H9 (cell line): Measurements from ENCODE around the gene FSCB. TPM values are rescaled to one million over a fixed set of nuclear protein-coding genes. Genes with fewer than 3 reads are reported as not detected.
A peak's percentile ranks its signal among the peaks of the same experiment; 100 is the strongest.
"Not testable (repeated sequence)": the region's sequence is repeated elsewhere in the genome, so short reads cannot be mapped to it uniquely, and the experiment has no call there.

Source experiments
- DNase-seq: peaks from one replicate; pipeline ENCODE4 v3.0.0-alpha.2; 2017
- H2AFZ ChIP-seq: one replicate; pipeline ENCODE4 v1.6.1; 2013; ENCODE audit warnings: mild to moderate bottlenecking, low read length, control low read depth, moderate library complexity
- H2AK5ac ChIP-seq: 2 replicates; pipeline ENCODE4 v1.6.1; 2013; ENCODE audit warnings: low read length, control low read depth, mixed read lengths; ENCODE audit not compliant: insufficient read length
- H2BK120ac ChIP-seq: one replicate; pipeline ENCODE4 v1.6.1; 2013; ENCODE audit warnings: low read depth, mild to moderate bottlenecking, low read length, control low read depth, inconsistent platforms; ENCODE audit not compliant: poor library complexity, severe bottlenecking
- H2BK12ac ChIP-seq: 2 replicates; pipeline ENCODE4 v1.6.1; 2013; ENCODE audit warnings: low read length, control low read depth, mixed read lengths, low read depth; ENCODE audit not compliant: insufficient read length
- H2BK15ac ChIP-seq: 2 replicates; pipeline ENCODE4 v1.6.1; 2013; ENCODE audit warnings: low read depth, low read length, control low read depth
- H2BK20ac ChIP-seq: one replicate; pipeline ENCODE4 v1.6.1; 2013; ENCODE audit warnings: low read depth, mild to moderate bottlenecking, low read length, control low read depth, inconsistent platforms; ENCODE audit not compliant: poor library complexity, severe bottlenecking
- H2BK5ac ChIP-seq: 2 replicates; pipeline ENCODE4 v1.6.1; 2013; ENCODE audit warnings: low read length, control low read depth, mixed read lengths; ENCODE audit not compliant: insufficient read length
- H3K14ac ChIP-seq: 2 replicates; pipeline ENCODE4 v1.6.1; 2013; ENCODE audit warnings: low read length, control low read depth; ENCODE audit not compliant: insufficient read depth
- H3K18ac ChIP-seq: 2 replicates; pipeline ENCODE4 v1.6.1; 2013; ENCODE audit warnings: low read depth, mild to moderate bottlenecking, mixed read lengths, low read length, control low read depth; ENCODE audit not compliant: insufficient read length
- H3K23ac ChIP-seq: 2 replicates; pipeline ENCODE4 v1.6.1; 2013; ENCODE audit warnings: low read length, control low read depth, mixed read lengths, low read depth; ENCODE audit not compliant: insufficient read length
- H3K23me2 ChIP-seq: 2 replicates; pipeline ENCODE4 v1.6.1; 2013; ENCODE audit warnings: low read depth, mild to moderate bottlenecking, mixed read lengths, low read length, control low read depth; ENCODE audit not compliant: insufficient read length, poor library complexity, severe bottlenecking
- H3K27ac ChIP-seq: 2 replicates; pipeline ENCODE4 v1.5.1; 2013; ENCODE audit warnings: low read length, control low read depth, mixed read lengths, low read depth; ENCODE audit not compliant: insufficient read length
- H3K27me3 ChIP-seq: 2 replicates; pipeline ENCODE4 v1.6.1; 2013; ENCODE audit warnings: low read length, control low read depth, inconsistent platforms; ENCODE audit not compliant: insufficient read depth
- H3K4ac ChIP-seq: 2 replicates; pipeline ENCODE4 v1.6.1; 2013; ENCODE audit warnings: low read depth, mild to moderate bottlenecking, control low read depth, inconsistent platforms, low read length, moderate library complexity
- H3K4me1 ChIP-seq: 2 replicates; pipeline ENCODE4 v1.6.1; 2013; ENCODE audit warnings: low read length, control low read depth, inconsistent platforms; ENCODE audit not compliant: insufficient read depth
- H3K4me2 ChIP-seq: 2 replicates; pipeline ENCODE4 v1.6.1; 2013; ENCODE audit warnings: low read length, control low read depth, mixed read lengths; ENCODE audit not compliant: insufficient read length, insufficient read depth
- H3K56ac ChIP-seq: 2 replicates; pipeline ENCODE4 v1.6.1; 2013; ENCODE audit warnings: low read depth, mild to moderate bottlenecking, mixed read lengths, low read length, control low read depth; ENCODE audit not compliant: insufficient read length
- H3K79me1 ChIP-seq: 2 replicates; pipeline ENCODE4 v1.6.1; 2013; ENCODE audit warnings: low read depth, mild to moderate bottlenecking, moderate library complexity, low read length, control low read depth, inconsistent platforms; ENCODE audit not compliant: insufficient read depth, poor library complexity, severe bottlenecking
- H3K79me2 ChIP-seq: 2 replicates; pipeline ENCODE4 v1.6.1; 2013; ENCODE audit warnings: low read length, control low read depth, inconsistent platforms; ENCODE audit not compliant: insufficient read depth
- H3K9ac ChIP-seq: 2 replicates; pipeline ENCODE4 v1.6.1; 2013; ENCODE audit warnings: low read length, control low read depth, mixed read lengths; ENCODE audit not compliant: insufficient read length; ENCODE audit errors: extremely low read depth
- H3K9me3 ChIP-seq: one replicate; pipeline ENCODE4 v1.6.1; 2013; ENCODE audit warnings: low read depth, low read length, inconsistent platforms; ENCODE audit not compliant: control insufficient read depth
- H3T11ph ChIP-seq: one replicate; pipeline ENCODE4 v1.6.1; 2013; ENCODE audit warnings: mild to moderate bottlenecking, low read length, control low read depth, inconsistent platforms
- H4K20me1 ChIP-seq: one replicate; pipeline ENCODE4 v1.6.1; 2013; ENCODE audit not compliant: control insufficient read depth, insufficient read length, insufficient read depth
- H4K5ac ChIP-seq: 2 replicates; pipeline ENCODE4 v1.6.1; 2013; ENCODE audit warnings: low read depth, mild to moderate bottlenecking, mixed read lengths, low read length, control low read depth; ENCODE audit not compliant: insufficient read length
- H4K8ac ChIP-seq: replicated peaks from 2 replicates; pipeline ENCODE4 v1.6.1; 2013; ENCODE audit warnings: low read length, control low read depth, mixed read lengths, low read depth; ENCODE audit not compliant: insufficient read length
- H4K91ac ChIP-seq: 2 replicates; pipeline ENCODE4 v1.6.1; 2013; ENCODE audit warnings: low read depth, mild to moderate bottlenecking, moderate library complexity, mixed read lengths, low read length, control low read depth; ENCODE audit not compliant: insufficient read length
- H3K27ac Mint-ChIP-seq, 3 experiments: 2 replicates in 2 of 3; 3 replicates in 1 of 3; pipeline ENCODE4 v1.8.0; 2020 to 2021; ENCODE audit warnings: mixed read lengths in 3 of 3, mild to moderate bottlenecking in 1 of 3, moderate library complexity in 1 of 3
- H3K27me3 Mint-ChIP-seq: 2 replicates; pipeline ENCODE4 v1.8.0; 2021; ENCODE audit warnings: low read depth, mild to moderate bottlenecking, moderate library complexity, mixed read lengths
- H3K36me3 Mint-ChIP-seq, 3 experiments: 2 replicates in 2 of 3; 3 replicates in 1 of 3; pipeline ENCODE4 v1.8.0; 2020 to 2021; ENCODE audit warnings: low read depth in 3 of 3, mixed read lengths in 3 of 3; ENCODE audit not compliant: insufficient read depth in 1 of 3
- H3K4me1 Mint-ChIP-seq, 2 experiments: 2 replicates each; pipeline ENCODE4 v1.8.0; 2020; ENCODE audit warnings: mixed read lengths in 2 of 2
- H3K4me3 Mint-ChIP-seq, 2 experiments: 2 replicates in 1 of 2; 3 replicates in 1 of 2; pipeline ENCODE4 v1.8.0; 2020 to 2021; ENCODE audit warnings: mild to moderate bottlenecking in 2 of 2, mixed read lengths in 2 of 2, moderate library complexity in 1 of 2
- H3K9me3 Mint-ChIP-seq, 2 experiments: 2 replicates in 1 of 2; 3 replicates in 1 of 2; pipeline ENCODE4 v1.8.0; 2020; ENCODE audit warnings: mild to moderate bottlenecking in 2 of 2, mixed read lengths in 2 of 2, moderate library complexity in 1 of 2
- WGBS: extraction: QIAGEN DNeasy Blood & Tissue Kit; methylation state at CpG from one replicate; pipeline ENCODE4 v1.1.7; 2013; ENCODE audit warnings: missing lambda C conversion rate, low lambda C conversion rate, mixed read lengths; ENCODE audit not compliant: insufficient read length; ENCODE audit errors: extremely low coverage; 5-methylcytosine and 5-hydroxymethylcytosine counted together
- total RNA-seq: library from RNA; stranded (reverse); gene quantifications from 2 replicates; pipeline ENCODE4 v1.2.1, GENCODE V29; 2021
- TF ChIP-seq, protein P1 (sequence below): fragments of 200-600 bp; sonication (generic); conservative IDR thresholded peaks from 3 replicates; pipeline ENCODE4 v1.8.0; 2021; ENCODE audit warnings: antibody characterized with exemption, mild to moderate bottlenecking

FSCB gene
- total RNA-seq, 1 experiment from 2014 or later: not detected

DNA sequence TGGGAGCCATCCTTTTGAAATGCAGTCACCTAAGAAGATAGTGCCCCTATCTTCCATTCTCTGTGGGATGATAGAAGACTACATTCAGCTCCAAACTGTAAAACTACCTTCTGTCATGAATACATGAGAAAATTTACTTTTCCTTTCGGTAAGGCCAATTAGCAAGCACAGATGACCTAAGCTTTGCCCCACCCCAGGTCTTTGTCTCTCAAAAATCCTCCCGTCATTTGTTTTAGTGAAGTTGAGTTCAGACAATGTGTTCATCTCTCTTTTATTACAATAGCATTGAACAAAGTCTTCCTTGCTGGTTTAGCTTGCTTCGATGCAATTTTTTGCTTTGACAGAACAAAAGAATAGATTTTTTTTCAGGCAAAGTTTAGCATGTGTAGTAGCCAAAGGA, 18.2 kb upstream of the FSCB start:
- no peak overlapping the region for H2BK20ac ChIP-seq
- no peaks in the 10 kb centered on the region for H3K23me2 ChIP-seq
- no peak overlapping the region for H3K4me3 Mint-ChIP-seq
- no peak overlapping the region for H3K4me2 ChIP-seq
- no peaks in the 10 kb centered on the region for H3K9me3 ChIP-seq
- no peak overlapping the region for H3K9ac ChIP-seq
- no peak overlapping the region for H2BK5ac ChIP-seq
- no peak overlapping the region for H4K91ac ChIP-seq
- no peaks in the 10 kb centered on the region for H3K27me3 Mint-ChIP-seq
- H2BK120ac ChIP-seq: no peak overlapping the region
- H3K4ac ChIP-seq: no peak overlapping the region
- H2AK5ac ChIP-seq: no peak overlapping the region
- H3K4me1 ChIP-seq: no peaks in the 10 kb centered on the region
- WGBS: no CpG with 5 or more reads among the region's 3 CpGs
- H3K18ac ChIP-seq: no peak overlapping the region
- no peak overlapping the region for H3K27ac ChIP-seq
- no peak overlapping the region for H3K56ac ChIP-seq
- no peaks in the 10 kb centered on the region for H3K27me3 ChIP-seq
- H2BK15ac ChIP-seq: no peak overlapping the region
- H3T11ph ChIP-seq: no peak overlapping the region
- peaks cover 3 to 5% of the 10 kb centered on the region in 2 experiments; a peak in 3 of 5 replicates for H3K9me3 Mint-ChIP-seq
- no peaks in the 10 kb centered on the region for H3K79me2 ChIP-seq
- H2AFZ ChIP-seq: no peak overlapping the region
- no peaks in the 10 kb centered on the region for H3K79me1 ChIP-seq
- DNase-seq: no peak
- no peak overlapping the region for H2BK12ac ChIP-seq
- TF ChIP-seq, protein P1, sequence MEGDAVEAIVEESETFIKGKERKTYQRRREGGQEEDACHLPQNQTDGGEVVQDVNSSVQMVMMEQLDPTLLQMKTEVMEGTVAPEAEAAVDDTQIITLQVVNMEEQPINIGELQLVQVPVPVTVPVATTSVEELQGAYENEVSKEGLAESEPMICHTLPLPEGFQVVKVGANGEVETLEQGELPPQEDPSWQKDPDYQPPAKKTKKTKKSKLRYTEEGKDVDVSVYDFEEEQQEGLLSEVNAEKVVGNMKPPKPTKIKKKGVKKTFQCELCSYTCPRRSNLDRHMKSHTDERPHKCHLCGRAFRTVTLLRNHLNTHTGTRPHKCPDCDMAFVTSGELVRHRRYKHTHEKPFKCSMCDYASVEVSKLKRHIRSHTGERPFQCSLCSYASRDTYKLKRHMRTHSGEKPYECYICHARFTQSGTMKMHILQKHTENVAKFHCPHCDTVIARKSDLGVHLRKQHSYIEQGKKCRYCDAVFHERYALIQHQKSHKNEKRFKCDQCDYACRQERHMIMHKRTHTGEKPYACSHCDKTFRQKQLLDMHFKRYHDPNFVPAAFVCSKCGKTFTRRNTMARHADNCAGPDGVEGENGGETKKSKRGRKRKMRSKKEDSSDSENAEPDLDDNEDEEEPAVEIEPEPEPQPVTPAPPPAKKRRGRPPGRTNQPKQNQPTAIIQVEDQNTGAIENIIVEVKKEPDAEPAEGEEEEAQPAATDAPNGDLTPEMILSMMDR: no peak
- no peak overlapping the region for H4K5ac ChIP-seq
- no peak overlapping the region for H4K8ac ChIP-seq
- no peaks in the 10 kb centered on the region for H4K20me1 ChIP-seq
- H3K27ac Mint-ChIP-seq: no peak overlapping the region
- no peak overlapping the region for H3K14ac ChIP-seq
- H3K4me1 Mint-ChIP-seq: no peaks in the 10 kb centered on the region
- no peaks in the 10 kb centered on the region for H3K36me3 Mint-ChIP-seq
- no peak overlapping the region for H3K23ac ChIP-seq

DNA sequence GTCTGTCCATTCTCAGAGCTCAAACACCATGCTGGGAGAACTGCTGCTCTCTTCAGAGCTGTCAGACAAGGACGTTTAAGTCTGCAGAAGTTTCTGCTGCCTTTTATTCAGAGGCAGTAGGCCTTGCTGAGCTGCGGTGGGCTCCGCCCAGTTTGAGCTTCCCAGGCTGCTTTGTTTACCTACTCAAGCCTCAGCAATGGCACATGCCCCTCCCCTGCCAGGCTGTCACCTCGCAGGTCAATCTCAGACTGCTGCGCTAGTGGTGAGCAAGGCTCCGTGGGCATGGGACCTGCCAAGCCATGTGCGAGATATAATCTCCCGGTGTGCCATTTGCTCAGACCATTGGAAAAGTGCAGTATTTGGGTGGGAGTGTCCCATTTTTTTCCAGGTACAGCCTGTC, 8.6 kb upstream of the FSCB start:
- H2BK5ac ChIP-seq, H3K4me1 ChIP-seq, H3K9ac ChIP-seq, H3K4me1 Mint-ChIP-seq, H4K5ac ChIP-seq, H3K23me2 ChIP-seq, H3K79me2 ChIP-seq, H3K27me3 Mint-ChIP-seq, DNase-seq, H2BK12ac ChIP-seq, H4K20me1 ChIP-seq, H2BK20ac ChIP-seq, H3K9me3 Mint-ChIP-seq, H3K4ac ChIP-seq, H3K27me3 ChIP-seq, H4K91ac ChIP-seq, H2BK120ac ChIP-seq, H3K79me1 ChIP-seq, H2AFZ ChIP-seq, H3K27ac Mint-ChIP-seq, H4K8ac ChIP-seq, H3K56ac ChIP-seq, H3K18ac ChIP-seq, H3K36me3 Mint-ChIP-seq, H2AK5ac ChIP-seq, H3K23ac ChIP-seq, H3K9me3 ChIP-seq, H3T11ph ChIP-seq, H3K27ac ChIP-seq, H3K4me3 Mint-ChIP-seq, H3K4me2 ChIP-seq, H2BK15ac ChIP-seq: not testable (repeated sequence)
- H3K14ac ChIP-seq: 0 out of 2 replicates have a peak overlapping the region, but pooled peaks have one; percentile 57
- no CpG with 5 or more reads among the region's 8 CpGs for WGBS
